Panc1 (cell line): ENCODE measurements around the gene RFX7. TPM values are rescaled to one million over a fixed set of nuclear protein-coding genes. Genes with fewer than 3 reads are reported as not detected.

ENCODE experiments used
- ATAC-seq: fragments of 200-7000 bp; cut with Tn5 transposase; 2 replicates; pipeline ENCODE4 v1.9.1; 2020; ENCODE audit warnings: mild to moderate bottlenecking, moderate library complexity
- BruUV-seq: library from RNA; stranded (reverse); fragments of 400-500 nt; replicated peaks from 2 replicates; lab custom pipeline; 2021; lab: Mats Ljungman, UMichigan
- CTCF ChIA-PET: fragments of 300-600 bp; sonication (Branson Sonifier 250); formaldehyde crosslinking; loops from one replicate; lab custom pipeline; 2022; ENCODE audit warnings: antibody characterized with exemption; lab: Charles Lee
- POLR2A ChIA-PET: fragments of 300-600 bp; sonication (Branson Sonifier 250); formaldehyde crosslinking; loops from one replicate; lab custom pipeline; 2022; ENCODE audit warnings: antibody characterized with exemption; lab: Charles Lee
- DNase-seq: peaks from one replicate; pipeline ENCODE4 v3.0.0-alpha.2; 2010; ENCODE audit warnings: low read depth, low spot score
- H3K27ac ChIP-seq: 2 replicates; pipeline ENCODE4 v1.5.1; 2011; ENCODE audit warnings: mild to moderate bottlenecking, low read length, inconsistent platforms
- H3K27me3 ChIP-seq: fragments of 200-500 bp; sonication (Bioruptor generic); 2 replicates; pipeline ENCODE4 v1.6.0; 2014; ENCODE audit warnings: low read length, inconsistent platforms; ENCODE audit not compliant: control insufficient read depth, insufficient read depth
- H3K36me3 ChIP-seq: fragments of 200-500 bp; sonication (Bioruptor generic); 2 replicates; pipeline ENCODE4 v1.5.1; 2014; ENCODE audit warnings: inconsistent platforms, mild to moderate bottlenecking, low read length, moderate library complexity; ENCODE audit not compliant: control insufficient read depth, insufficient read depth
- H3K4me1 ChIP-seq: 2 replicates; pipeline ENCODE4 v1.5.1; 2011; ENCODE audit warnings: inconsistent platforms, mild to moderate bottlenecking, low read length, moderate library complexity; ENCODE audit not compliant: control insufficient read depth, insufficient read depth
- H3K4me3 ChIP-seq, 2 experiments: 2 replicates each; pipeline ENCODE4 v1.5.1; 2011 to 2012; ENCODE audit warnings: low read depth in 2 of 2, low read length in 2 of 2, mild to moderate bottlenecking in 2 of 2, inconsistent platforms in 1 of 2, moderate library complexity in 1 of 2
- H3K9me3 ChIP-seq: fragments of 200-500 bp; sonication (Bioruptor generic); 2 replicates; pipeline ENCODE4 v1.5.1; 2014; ENCODE audit warnings: low read depth, mild to moderate bottlenecking, inconsistent platforms, low read length, moderate library complexity; ENCODE audit not compliant: control insufficient read depth, insufficient read depth
- CTCF ChIP-seq: fragments of 450-650 bp; IDR thresholded peaks from 2 replicates; pipeline ENCODE4 v1.5.1; 2017; ENCODE audit warnings: mild to moderate bottlenecking
- in situ Hi-C: cut with HindIII; loops from 2 replicates; pipeline ENCODE4 v1.10.0; 2016; ENCODE audit warnings: low sequenced_read_pairs, low pct_unique_long_range_greater_than_20kb
- intact Hi-C: fragments of 100-400 bp; cut with micrococcal nuclease; formaldehyde crosslinking; loops from one replicate; pipeline ENCODE4 v1.10.0; 2022; ENCODE audit not compliant: unreplicated experiment
- total RNA-seq: library from RNA; stranded (reverse); gene quantifications from one replicate; pipeline ENCODE4 v1.2.1, GENCODE V29; 2021; ENCODE audit not compliant: unreplicated experiment

The RFX7 gene
- total RNA-seq, 1 experiment from 2014 or later = 24.2 TPM

GRCh38 chr15:56038015-56038414, 205.7 kb downstream of the RFX7 start:
- H3K9me3 ChIP-seq = no peaks in the 10 kb centered on the region
- H3K4me1 ChIP-seq = peaks cover 3% of the 10 kb centered on the region; the same call in 1 of the 2 replicates
- DNase-seq = no peak
- POLR2A ChIA-PET = no interaction called here
- no peak for TF ChIP-seq CTCF
- H3K36me3 ChIP-seq = no peaks in the 10 kb centered on the region
- H3K27ac ChIP-seq = no peak overlapping the region
- ATAC-seq = no peak
- no peak overlapping the region for H3K4me3 ChIP-seq
- no TSS peak for BruUV-seq
- CTCF ChIA-PET = no interaction called here
- in situ Hi-C loops = no loop called here
- H3K27me3 ChIP-seq = no peaks in the 10 kb centered on the region
- intact Hi-C loops = no loop called here

Other genes starting within 250 kb of the RFX7 start
- 4.1 TPM for gene TEX9, start 121.5 kb upstream of the RFX7 start, total RNA-seq
- gene MNS1, start 221.3 kb upstream of the RFX7 start, total RNA-seq = 3.8 TPM